GM18519 (cell line): ENCODE data around the gene CMIP.
A peak's percentile ranks its signal among the peaks of the same experiment; 100 is the strongest.
"Not testable (repeated sequence)": the region's sequence is repeated elsewhere in the genome, so short reads cannot be mapped to it uniquely, and the experiment has no call there.

Experiments
- ATAC-seq: cut with Tn5 transposase; IDR thresholded peaks from one replicate; pipeline ENCODE4 v1.9.1; 2021; ENCODE audit warnings: mild to moderate bottlenecking, moderate library complexity; ENCODE audit not compliant: unreplicated experiment, low FRiP score

CMIP gene

DNA sequence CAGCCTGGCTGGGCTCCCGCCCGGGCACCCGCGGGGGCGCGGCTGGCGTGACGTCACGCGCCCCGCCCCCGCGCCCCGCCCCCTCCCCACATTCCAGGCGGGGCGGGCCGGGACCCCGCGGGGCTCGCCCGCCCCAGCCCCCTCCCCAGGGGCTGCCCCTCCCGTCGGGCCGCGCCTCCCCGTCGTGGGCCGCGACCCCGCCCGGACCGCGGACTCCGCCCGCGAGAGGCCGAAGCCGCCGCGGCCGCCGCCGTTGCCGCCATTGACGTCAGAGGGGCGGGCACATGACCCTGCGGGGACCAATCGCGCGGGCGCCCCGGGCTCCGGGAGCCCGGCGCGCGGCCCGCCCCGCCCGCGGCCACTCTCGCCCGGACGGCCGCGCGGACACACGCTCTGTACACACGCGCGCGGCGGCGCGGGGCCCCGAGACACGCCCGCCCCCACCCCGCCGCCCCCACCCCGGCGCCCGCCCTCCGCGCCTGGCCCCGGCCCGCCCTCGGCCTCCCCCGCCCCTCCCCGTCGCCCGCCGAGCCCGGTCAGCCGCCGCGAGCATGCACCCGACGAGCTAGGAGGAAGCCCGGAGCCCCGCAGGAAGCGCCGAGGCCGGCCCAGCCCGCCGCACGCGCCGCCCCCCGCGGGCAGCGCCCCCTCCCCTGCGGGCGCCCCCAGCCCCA lies at the start of gene CMIP:
Gene CMIP, plus strand, starts transcription at position 361 of the 674 bp plus-strand sequence.
- ATAC-seq = peak; percentile 76

DNA sequence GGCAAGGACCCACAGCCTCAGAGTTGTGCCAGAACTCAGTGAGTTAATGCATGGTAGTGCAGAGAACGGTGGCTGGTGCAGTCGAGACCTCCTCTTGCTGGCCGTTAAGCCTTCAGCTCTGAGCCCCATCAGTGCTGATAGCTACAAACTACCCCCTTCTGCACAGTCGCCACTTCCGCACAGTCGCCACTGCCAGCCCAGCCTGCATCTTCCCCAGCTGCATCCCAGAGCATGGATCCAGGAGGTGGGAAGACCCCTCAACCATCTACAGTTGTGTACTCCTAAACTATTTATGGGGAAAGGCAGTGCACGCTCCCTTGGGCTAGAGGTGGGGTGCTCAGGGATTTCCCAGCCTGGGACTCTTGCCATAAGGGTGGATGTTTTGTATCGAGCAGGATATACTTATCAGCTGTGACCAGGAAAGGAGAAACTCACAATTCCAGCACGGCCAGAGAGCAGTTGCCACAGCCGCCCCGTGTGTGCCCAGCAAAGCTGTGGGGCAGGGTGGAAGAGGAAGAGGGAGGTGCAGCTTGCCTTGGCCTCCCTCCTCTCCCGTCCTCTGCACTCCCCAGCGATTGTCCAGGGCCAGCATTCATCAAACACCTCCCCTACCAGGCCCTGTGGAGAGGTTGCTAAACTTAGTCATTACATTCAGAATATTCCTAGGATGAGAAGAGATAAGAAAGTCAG lies 49.5 kb upstream of the CMIP start:
- no peak for ATAC-seq

DNA sequence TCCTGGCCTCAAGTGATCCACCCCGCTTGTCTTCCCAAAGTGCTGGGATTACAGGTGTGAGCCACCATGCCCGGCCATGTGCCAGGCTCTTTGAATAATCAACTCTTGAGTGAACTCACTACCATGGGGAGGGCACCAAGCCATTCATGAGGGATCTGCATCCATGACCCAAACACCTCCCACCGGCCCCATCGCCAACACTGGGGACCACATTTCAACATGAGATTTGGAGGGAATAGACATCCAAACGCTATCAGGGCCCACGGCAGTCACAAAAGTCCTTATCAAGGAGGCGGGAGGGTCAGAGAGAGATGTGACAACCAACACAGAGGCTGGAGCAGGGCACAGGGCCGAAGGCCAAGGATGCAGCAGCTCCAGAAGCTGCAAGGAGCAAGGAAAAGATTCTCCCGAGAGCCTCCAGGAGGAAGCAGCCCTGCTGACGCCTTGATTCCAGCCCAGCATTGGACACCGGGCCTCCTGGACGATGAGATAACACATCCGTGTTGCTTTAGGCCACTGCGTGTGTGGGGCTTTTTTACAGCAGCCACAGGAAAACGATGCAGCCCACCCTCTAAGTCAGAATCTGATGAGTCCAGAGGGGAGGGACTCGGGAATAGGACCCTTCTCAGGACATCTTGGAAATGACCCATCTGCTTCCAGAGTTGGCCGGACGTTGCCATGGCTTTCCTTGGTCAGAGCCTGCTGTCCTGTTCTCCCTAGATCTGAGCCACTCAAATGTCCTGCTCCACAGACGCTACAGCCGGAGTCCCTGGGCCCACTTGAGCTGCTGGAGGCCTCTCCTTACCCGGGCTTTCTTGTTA lies 47.3 kb upstream of the CMIP start:
- no peak for ATAC-seq

DNA sequence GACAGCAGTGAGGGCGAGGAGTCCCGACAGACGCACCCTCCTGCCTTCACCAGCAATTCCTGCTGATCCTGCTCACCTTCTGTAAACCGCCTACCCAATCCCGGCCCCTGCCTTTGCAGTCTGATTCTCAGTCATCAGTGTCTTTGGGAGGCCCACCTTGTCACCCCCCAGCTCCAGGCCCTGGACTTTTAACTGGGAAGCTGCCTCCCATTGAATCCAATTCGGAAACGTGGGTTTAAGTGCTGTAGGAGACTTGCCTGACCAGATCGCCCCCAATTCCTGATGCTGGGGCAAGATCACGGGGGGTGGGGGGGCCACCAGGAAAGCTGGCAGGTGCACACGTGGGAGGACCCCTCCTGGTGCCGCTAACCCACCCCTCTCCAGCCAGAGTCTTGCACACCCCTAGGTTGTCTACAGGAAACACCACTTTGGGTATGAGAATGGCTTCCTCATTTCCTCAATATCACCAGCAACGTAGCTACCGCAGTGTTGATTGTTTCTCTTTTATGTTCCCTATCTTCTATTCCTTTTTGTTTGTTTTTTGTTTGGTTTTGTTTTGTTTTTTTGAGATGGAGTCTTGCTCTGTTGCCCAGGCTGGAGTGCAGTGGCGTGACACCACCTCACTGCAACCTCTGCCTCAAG lies 46.6 kb upstream of the CMIP start:
- no peak for ATAC-seq

DNA sequence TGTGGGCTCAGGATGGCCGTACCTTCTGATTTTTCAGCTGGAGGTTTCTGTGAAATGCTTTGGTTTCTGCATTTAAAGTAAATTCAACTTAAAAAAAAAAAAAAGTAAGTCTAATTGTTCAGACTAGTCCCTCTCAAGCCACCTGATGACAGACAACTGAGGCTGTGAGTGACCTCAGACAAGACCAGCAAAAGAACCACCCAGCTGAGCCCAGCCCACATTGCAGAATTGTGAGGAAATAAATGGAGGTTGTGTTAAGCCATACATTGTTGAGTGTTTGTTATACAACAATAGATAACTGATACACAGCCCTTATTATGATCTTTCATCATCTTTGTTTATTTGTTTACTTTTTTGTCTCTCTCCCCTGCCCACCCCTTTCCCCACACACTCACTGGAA lies 44.7 kb upstream of the CMIP start:
- no peak for ATAC-seq

DNA sequence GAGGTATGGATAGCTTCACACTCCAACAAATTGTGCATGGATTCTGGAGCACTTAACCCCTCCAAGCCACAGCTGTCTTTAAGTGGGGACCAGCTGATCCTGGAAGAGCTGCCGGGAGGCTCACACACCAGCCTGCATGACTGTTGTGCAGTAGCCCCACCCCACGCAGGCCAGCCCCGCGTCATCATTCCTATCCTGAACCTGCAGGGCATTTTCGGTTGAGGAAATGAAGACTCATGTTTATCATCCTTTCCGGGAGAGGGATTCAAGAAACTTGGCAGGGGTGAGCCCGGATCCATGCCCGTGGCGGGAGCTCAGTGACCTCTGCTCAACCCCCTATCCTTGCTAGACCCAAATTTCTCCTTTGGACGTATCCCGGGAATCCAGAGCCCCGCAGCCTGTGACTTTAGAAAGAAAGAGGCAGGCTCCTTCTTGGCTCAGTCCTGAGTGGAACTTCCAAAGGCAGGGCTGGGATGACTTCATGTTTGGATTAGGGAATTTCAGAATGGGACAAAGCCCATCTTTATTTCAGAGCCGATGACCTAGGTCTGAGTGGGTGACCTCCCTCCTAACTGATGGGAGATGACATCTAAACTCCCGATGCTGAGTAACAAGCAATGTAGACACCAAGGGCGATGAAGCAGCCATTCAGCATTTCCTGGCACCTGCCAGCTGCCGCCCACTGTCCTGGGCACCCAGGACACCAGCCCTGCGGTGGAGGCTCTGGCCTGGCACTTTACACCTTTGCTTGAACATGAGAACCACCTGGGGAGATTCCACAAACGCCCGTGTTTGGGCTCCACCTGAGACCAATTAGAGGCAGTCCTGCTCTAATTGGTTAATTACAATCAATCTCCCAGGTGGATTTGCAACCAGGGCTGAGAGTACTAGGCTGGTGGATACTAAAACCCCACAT lies 43.3 kb upstream of the CMIP start:
- ATAC-seq = no peak

DNA sequence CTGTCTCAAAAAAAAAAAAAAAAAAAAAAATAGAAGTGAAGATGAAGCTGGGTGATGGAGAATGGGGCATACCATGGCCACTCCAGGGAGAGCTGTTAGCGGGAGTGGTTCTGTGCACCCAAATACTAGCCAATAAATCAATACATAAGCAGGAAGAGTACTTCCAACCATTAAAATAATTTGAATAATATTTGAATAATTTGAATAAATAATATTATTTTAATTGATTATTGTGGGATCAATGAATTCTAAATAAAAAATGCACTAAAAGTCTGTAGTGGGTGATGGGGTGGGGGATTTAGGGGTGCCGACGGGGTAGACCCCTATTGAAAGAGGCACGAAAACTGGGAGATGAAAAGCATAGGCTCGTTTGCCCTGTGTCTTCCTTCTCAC lies 41.4 kb upstream of the CMIP start:
- no peak for ATAC-seq

DNA sequence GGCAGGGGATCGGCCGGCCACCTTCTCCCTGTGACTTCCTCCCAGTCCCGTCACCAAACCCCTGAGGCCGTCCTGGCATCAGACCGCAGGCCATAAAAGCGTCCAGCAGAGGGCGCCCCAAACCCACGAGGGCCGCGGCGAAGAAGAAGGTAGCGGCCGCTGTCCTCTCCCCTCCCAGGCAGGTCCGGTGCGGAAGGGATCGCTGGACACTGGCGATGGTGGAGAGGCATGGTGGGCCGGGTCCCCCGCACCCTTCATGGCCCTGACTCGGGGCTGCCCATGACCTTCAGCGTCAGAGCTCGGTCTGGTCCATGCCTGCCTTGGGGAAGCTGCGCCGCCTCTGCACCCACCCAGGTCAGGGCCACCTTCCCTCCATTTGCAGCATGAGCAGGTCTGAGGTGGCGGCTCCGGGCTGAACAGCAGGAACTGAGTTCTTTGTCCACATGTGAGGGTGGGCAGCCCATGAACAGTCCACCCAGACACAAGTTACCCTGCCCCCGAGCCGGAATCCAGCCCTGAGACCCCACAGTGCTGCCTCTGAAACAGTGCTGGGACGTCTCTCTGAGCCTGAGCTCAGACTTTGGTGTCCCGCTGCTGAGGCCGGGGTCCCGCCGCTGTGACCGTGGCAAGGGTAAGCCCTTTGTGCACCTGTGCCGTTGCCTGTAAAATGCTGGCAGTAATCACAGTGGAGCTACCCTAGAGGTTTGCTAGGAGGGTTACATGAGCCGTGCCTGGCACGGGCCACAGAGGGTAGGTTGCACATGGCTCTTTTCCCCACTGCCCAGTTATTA lies 40.8 kb upstream of the CMIP start:
- no peak for ATAC-seq

DNA sequence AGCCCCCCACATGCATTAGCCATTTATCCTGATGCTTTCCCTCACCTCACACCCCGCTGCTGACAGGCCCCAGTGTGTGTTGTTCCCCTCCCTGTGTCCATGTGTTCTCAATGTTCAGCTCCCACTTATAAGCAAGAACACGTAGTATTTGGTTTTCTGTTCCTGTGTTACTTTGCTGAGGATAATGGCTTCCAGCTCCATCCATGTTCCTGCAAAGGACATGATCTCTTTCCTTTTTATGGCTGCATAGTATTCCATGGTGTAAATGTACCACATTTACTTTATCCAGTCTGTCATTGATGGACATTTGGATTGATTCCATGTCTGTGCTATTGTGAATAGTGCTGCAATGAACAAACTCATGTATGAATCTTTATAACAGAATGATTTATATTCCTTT lies 39.6 kb upstream of the CMIP start:
- not testable (repeated sequence) for ATAC-seq

DNA sequence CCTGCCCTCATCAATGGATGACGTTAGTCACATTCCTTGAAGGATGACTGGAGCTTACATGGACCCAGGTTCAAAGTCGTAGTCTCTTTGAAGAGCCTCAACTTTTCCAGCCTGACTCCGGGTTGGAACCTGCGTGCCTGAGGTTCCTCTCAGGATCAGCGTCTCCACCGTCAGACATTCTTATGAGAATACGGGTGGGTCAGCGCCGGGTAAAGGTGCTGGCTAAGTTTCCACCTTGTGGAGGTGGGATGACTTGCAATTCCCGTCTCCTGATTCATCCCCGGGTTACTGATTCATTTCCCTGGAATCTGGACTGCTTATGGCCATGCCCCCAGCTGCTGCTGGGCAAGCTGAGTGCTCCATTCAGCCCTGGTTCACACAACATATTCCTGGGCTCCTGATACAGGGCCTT lies 38.9 kb upstream of the CMIP start:
- no peak for ATAC-seq

DNA sequence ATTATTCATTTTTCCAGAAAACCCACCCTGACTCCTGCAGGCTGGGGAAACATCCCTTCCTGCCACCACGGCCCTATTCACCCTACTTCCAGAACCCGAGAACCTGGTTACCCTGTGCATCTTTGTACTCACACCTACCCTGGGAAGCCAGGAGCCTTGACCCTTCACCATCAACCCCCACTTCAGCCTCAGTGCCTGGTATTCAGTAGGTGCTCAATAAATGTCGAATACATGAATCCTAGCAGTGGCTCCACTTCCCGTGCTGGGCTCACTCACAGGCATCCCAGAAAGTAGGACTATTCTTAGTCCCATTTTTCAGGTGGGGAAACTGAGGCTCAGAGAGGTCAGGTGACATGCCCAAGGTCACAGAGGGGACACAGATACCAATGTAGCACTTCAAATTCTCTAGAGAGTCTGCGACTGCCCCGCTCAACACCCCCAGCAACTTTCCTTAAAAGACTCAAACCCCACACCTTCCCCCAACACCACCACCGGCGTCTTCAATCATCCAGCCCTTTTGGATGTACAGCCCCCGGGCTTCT lies 36.1 kb upstream of the CMIP start:
- no peak for ATAC-seq

DNA sequence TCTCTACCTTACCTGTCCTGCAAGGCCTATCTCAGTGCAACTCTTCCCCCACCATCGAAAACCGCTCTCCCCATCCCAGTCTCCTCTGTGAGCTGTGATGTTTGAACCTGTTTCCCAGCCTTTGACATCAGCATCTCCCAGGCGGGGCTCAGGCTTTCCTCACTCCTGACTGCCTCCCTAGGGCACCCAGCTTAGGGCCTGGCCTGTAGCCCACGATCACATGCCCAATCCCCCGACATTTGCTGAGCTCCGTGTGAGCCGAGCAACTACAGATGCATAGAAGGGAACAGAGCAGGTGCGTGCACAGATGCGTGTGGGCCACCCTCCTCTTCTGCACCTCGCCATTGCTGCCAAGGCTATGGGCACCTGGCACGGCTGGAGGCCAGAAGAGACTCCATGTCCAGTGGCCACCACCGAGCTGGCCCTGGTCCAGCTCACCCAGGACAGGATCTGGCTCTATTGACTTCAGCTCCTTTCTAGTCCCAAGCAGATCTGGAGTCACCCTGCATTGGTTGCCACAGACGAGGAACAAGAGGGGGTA lies 35.5 kb upstream of the CMIP start:
- ATAC-seq = no peak

DNA sequence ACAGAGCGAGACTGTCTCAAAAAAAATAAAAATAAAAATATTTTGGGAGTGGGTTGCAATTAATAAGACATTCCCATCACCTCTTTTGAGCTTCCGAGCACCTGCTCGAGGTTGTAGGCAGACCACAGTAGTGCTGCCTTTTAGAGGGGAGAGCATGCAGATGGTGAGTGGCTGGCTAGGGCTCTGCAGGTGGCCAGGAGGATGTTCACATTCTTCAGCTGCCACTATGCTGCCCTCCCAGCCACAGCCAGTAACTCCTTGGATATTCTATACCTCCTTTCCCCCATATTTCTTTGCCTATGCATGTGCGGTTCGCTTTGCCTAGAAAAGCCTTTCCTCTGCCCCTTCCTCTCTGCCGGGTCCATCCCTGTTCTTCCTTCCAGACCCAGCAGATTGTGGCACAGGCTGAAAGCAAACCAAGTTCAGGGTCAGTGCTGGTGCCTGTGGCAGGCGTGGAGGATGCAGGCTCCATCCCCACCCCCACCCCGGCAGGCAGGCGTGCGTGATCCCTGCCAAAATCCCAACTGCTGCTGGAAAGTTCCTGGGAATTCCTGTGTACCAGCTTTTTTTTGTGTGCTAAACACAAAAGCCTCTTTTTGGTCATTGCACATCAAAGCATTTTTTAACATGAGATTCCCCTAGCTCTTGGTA lies 33.8 kb upstream of the CMIP start:
- no peak for ATAC-seq

DNA sequence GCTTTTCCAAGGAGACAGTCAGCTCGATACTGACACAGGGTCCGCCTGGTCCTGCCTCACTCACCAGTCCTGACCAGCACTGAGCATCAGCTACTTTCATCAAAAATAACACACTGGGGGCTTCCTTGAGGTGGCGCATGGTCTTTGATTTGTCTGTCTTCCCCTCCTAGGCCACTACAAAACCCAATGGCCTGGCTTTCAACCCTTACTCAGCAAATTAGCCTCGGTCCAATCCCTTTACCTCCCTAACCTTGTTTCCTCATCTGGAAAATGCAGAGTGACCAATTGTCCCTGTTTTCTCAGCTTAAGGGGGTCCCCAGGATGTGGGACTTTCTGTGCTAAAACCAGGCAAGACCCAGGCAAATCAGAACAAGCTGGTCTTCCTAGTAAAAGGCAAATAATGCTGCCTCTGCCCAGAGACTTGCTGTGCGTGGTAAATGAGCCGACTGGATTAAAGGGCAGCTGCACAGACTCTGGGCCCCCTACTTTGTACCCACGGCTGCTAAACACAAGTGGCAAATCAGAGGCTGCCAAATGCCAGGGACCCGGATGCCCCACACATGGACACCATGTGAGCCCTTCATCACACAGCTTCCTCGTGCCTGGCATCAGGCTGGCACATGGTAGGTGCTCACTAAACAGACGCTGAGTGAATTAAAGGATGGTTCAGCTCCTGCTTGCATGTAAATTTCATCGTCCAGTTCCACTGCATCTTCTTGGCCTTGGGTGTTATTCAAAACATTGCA lies 31.2 kb upstream of the CMIP start:
- no peak for ATAC-seq

DNA sequence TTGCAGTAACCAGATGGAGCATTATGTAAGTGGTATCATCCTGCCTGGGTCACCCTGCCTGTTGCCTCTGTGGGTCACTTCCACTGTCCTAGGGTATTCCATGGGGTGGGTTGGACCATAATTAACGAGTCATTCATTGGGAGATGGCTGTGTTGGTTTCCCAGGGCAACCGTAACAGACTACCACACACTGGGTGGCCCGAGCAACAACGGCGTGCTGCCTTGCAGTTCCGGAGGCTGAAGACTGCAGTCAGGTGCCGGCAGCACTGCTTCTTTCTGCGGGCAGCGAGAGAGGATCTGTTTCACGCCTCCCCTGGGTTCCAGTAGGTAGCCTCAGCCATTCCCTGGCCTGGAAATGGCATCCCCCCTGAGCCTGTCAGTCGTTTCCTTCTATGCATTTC lies 28.9 kb upstream of the CMIP start:
- no peak for ATAC-seq

DNA sequence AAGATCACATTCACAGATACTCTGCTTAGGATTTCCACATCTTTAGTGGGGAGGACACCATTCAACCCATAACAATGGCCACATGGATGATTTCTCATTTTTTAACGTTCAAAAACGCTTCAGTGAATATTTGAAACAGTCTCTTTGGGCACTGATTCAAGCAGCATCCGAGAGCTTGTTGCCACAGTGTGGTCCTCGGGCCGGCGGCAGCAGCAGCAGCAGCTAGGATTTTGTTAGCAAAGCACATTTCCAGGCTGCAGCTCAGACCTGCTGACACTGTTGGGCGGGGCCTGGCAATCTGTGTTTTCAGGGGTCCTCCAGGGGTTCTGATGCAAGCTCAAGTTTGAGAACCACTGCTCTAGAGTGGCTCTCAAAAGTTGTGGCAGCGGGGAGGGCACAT lies 27.9 kb upstream of the CMIP start:
- no peak for ATAC-seq

DNA sequence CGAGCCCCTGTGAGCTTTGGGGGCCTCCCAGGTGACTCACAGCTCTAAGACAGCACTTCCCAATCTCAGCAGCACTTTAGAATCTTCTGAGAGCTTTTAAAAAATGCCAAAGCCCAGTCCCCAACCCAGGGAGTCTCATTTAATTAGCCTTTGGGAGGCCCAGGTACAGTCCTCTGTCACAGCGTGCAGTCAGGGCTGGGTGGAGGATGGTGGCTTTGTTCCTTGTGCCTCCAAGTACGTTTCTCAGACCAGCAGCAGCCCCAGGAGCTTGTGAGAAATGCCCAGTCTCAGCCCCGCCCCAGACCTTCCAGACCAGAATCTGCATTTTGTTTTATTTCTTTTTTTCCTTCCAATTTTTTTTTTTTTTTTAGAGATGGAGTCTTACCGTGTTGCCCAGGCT lies 27.4 kb upstream of the CMIP start:
- no peak for ATAC-seq

DNA sequence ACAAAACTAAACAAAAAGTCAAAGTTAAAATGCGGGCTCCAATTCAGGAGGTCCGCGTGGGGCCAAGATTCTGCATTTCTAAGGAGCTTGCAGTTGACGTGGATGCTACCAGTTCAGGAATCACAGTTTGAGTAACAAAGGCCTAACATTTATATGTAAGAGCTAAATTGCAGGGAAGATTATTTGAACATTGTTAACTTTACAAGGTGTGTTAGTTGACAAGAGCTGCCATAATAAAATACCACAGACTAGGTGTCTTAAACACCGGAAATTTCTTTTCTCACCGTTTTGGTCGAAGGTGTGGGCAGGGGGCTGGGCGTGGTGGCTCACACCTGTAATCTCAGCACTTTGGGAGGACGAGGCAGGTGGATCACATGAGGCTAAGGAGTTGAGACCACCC lies 24.8 kb upstream of the CMIP start:
- no peak for ATAC-seq
